HepG2 (cell line): Measurements from ENCODE around the gene FUCA1. TPM values are rescaled to one million over a fixed set of nuclear protein-coding genes. Genes with fewer than 3 reads are reported as not detected.
A peak's percentile ranks its signal among the peaks of the same experiment; 100 is the strongest.
"Not testable (repeated sequence)": the region's sequence is repeated elsewhere in the genome, so short reads cannot be mapped to it uniquely, and the experiment has no call there.

Source experiments
- ATAC-seq: fragments of 200-7000 bp; cut with Tn5 transposase; 3 replicates; pipeline ENCODE4 v1.9.1; 2020; ENCODE audit warnings: mild to moderate bottlenecking, moderate library complexity
- BruUV-seq: library from RNA; stranded (reverse); fragments of 400-500 nt; replicated peaks from 2 replicates; lab custom pipeline; 2021; lab: Mats Ljungman, UMichigan
- CTCF ChIA-PET: fragments of 300-600 bp; formaldehyde crosslinking; extraction: SDS; loops from one replicate; lab custom pipeline; 2021; ENCODE audit warnings: low total read pairs, inconsistent platforms, low intra/inter-chr PET ratio; lab: Yijun Ruan, JAX
- POLR2A ChIA-PET: fragments of 350-600 bp; sonication (Branson Sonifier 250); formaldehyde crosslinking; loops from one replicate; lab custom pipeline; 2020; ENCODE audit warnings: antibody characterized with exemption, inconsistent platforms; lab: Yijun Ruan, JAX
- DNase-seq: peaks from one replicate; pipeline ENCODE4 v3.0.0-alpha.2; 2015; ENCODE audit warnings: low spot score
- FAIRE-seq: peaks from 3 replicates; lab custom pipeline; 2011; peaks lifted over from hg19 to GRCh38; lab: Jason Lieb, UNC
- H2AFZ ChIP-seq: one replicate; pipeline ENCODE4 v1.6.1; 2011; ENCODE audit warnings: low read length, inconsistent platforms
- H3K27ac ChIP-seq: fragments of 300-600 bp; 3 replicates; pipeline ENCODE4 v1.8.0; 2011; ENCODE audit warnings: mixed run types, mild to moderate bottlenecking, mixed read lengths, low read length, inconsistent platforms; ENCODE audit not compliant: insufficient read depth; ENCODE audit errors: extremely low read length
- H3K27me3 ChIP-seq, 2 experiments: fragments of 200-600 bp in 1 of 2; 2 replicates in 1 of 2; 3 replicates in 1 of 2; pipeline versions ENCODE4 v1.6.0 to v1.8.0; 2011; ENCODE audit warnings: low read length in 2 of 2, mild to moderate bottlenecking in 2 of 2, moderate library complexity in 2 of 2, inconsistent platforms in 1 of 2; ENCODE audit not compliant: insufficient read depth in 2 of 2, control insufficient read depth in 1 of 2
- H3K36me3 ChIP-seq, 2 experiments: fragments of 200-600 bp in 1 of 2; replicated peaks in 1 of 2; 2 replicates in 1 of 2; 3 replicates in 1 of 2; pipeline versions ENCODE4 v1.5.1 to v1.8.0; 2011; ENCODE audit warnings: low read length in 2 of 2, inconsistent platforms in 1 of 2; ENCODE audit not compliant: insufficient read depth in 2 of 2, control insufficient read depth in 1 of 2
- H3K4me1 ChIP-seq: 2 replicates; pipeline ENCODE4 v1.5.1; 2012; ENCODE audit warnings: low read length, inconsistent platforms; ENCODE audit not compliant: insufficient read depth
- H3K4me2 ChIP-seq: 2 replicates; pipeline ENCODE4 v1.6.0; 2011; ENCODE audit warnings: low read depth, low read length, inconsistent platforms
- H3K4me3 ChIP-seq, 3 experiments: fragments of 200-600 bp in 1 of 3; sonication (generic), shearing (Covaris generic) in 1 of 3; replicated peaks in 1 of 3; 2 replicates each; pipeline ENCODE4 v1.5.1; 2011 to 2016; ENCODE audit warnings: low read length in 3 of 3, inconsistent platforms in 2 of 3, low read depth in 2 of 3, mild to moderate bottlenecking in 2 of 3, control low read depth in 1 of 3, mixed read lengths in 1 of 3; ENCODE audit not compliant: insufficient read depth in 1 of 3
- H3K79me2 ChIP-seq: one replicate; pipeline ENCODE4 v1.6.1; 2011; ENCODE audit warnings: low read length, inconsistent platforms; ENCODE audit not compliant: insufficient read depth
- H3K9ac ChIP-seq: 2 replicates; pipeline ENCODE4 v1.6.0; 2011; ENCODE audit warnings: mild to moderate bottlenecking, low read depth, low read length, inconsistent platforms; ENCODE audit not compliant: insufficient read depth
- H3K9me3 ChIP-seq: 2 replicates; pipeline ENCODE4 v1.5.1; 2012; ENCODE audit warnings: mild to moderate bottlenecking, low read length
- H4K20me1 ChIP-seq: 2 replicates; pipeline ENCODE4 v1.6.0; 2011; ENCODE audit warnings: inconsistent platforms, mild to moderate bottlenecking, low read length, moderate library complexity; ENCODE audit not compliant: insufficient read depth
- ZMYM3 ChIP-seq: sonication (generic); formaldehyde crosslinking; IDR thresholded peaks from 2 replicates; pipeline ENCODE4 v1.5.1; 2020; ENCODE audit warnings: mild to moderate bottlenecking, missing genetic modification reagents
- ZNF441 ChIP-seq: sonication (generic); formaldehyde crosslinking; IDR thresholded peaks from 2 replicates; pipeline ENCODE4 v1.7.0; 2021; ENCODE audit warnings: missing genetic modification reagents, borderline replicate concordance
- ZNF460 ChIP-seq: sonication (generic); formaldehyde crosslinking; IDR thresholded peaks from 2 replicates; pipeline ENCODE4 v1.5.1; 2020; ENCODE audit warnings: missing genetic modification reagents, mild to moderate bottlenecking, borderline replicate concordance
- WGBS: methylation state at CpG from one replicate; pipeline ENCODE4 v1.1.6; 2017; ENCODE audit warnings: low lambda C conversion rate; 5-methylcytosine and 5-hydroxymethylcytosine counted together
- in situ Hi-C: cut with HindIII; loops from 2 replicates; pipeline ENCODE4 v1.10.0; 2017; ENCODE audit warnings: low pct_unique_long_range_greater_than_20kb; ENCODE audit not compliant: extremely low pct_ligation_motif_present
- intact Hi-C: fragments of 100-400 bp; cut with micrococcal nuclease; formaldehyde crosslinking; loops from one replicate; pipeline ENCODE4 v1.10.0; 2022; ENCODE audit not compliant: unreplicated experiment
- polyA plus RNA-seq, 8 experiments: library from polyadenylated mRNA; depleted of rRNA in 3 of 8; stranded (reverse) in 7 of 8; unstranded in 1 of 8; fragments of >200 nt; fragmentation: Illumina TruSeq in 4 of 8; extraction: Trizol in 4 of 8; gene quantifications; 2 replicates each; pipeline versions ENCODE4 v1.2.1 to v1.2.3, GENCODE V29; 2011 to 2016; ENCODE audit warnings: low read depth in 4 of 8, missing spikeins in 1 of 8, mixed read lengths in 1 of 8; ENCODE audit not compliant: insufficient read depth in 1 of 8
- total RNA-seq, 5 experiments: library from RNA; depleted of rRNA; stranded (reverse); fragments of >200 nt; fragmentation: Illumina TruSeq; extraction: Trizol; gene quantifications; 2 replicates each; pipeline ENCODE4 v1.2.3, GENCODE V29; 2016; ENCODE audit warnings: low read depth in 1 of 5
- TF ChIP-seq, protein P1 (sequence below): sonication (generic); formaldehyde crosslinking; IDR thresholded peaks from 2 replicates; pipeline ENCODE4 v1.4.0; 2020; ENCODE audit warnings: missing genetic modification reagents, mild to moderate bottlenecking, borderline replicate concordance
- TF ChIP-seq, protein P2 (sequence below): sonication (generic); formaldehyde crosslinking; IDR thresholded peaks from 2 replicates; pipeline ENCODE4 v1.5.0; 2020; ENCODE audit warnings: mild to moderate bottlenecking, missing genetic modification reagents

Gene FUCA1
- total and polyA plus RNA-seq, 2 of the 13 experiments (the other 11 are each of a cell fraction or from before 2014, with no cell fraction given) = 32.7 to 33.6 TPM

DNA sequence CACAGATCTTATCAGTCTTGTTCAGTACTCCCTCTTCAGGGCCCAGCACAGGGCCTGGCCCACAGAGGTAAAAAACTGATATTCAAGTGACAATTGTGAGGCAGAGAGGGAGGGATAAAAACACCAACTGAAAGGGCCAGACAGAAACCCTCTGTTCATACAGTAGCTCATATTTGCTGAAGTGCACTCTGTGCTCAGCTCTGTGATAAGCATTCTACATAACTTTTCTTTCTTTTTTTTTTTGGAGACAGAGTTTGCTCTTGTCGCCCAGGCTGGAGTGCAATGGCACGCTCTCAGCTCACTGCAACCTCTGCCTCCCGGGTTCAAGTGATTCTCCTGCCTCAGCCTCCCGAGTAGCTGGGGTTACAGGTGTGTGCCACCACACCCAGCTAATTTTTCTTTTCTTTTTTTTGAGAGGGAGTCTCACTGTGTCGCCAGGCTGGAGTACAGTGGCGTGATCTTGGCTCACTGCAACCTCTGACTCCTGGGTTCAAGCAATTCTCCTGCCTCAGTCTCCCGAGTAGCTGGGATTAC is 65.2 kb downstream of the FUCA1 start:
- BruUV-seq, H3K79me2 ChIP-seq, H3K4me3 ChIP-seq, ATAC-seq, H3K4me2 ChIP-seq, H2AFZ ChIP-seq, DNase-seq, CTCF ChIA-PET, H3K9me3 ChIP-seq, H4K20me1 ChIP-seq, in situ Hi-C loops, FAIRE-seq, H3K27me3 ChIP-seq: not testable (repeated sequence)
- Histone ChIP-seq H3K4me1 (peaks cover 77% of the 10 kb centered on the region), H3K27ac (peak overlapping the region; percentile 95), H3K9ac (peak overlapping the region; percentile 10; the same call in 1 of the 2 replicates), H3K36me3 (peaks cover under 1 to 11% of the 10 kb centered on the region in 2 experiments; a peak in 4 of 5 replicates)
- TF ChIP-seq, protein P1, sequence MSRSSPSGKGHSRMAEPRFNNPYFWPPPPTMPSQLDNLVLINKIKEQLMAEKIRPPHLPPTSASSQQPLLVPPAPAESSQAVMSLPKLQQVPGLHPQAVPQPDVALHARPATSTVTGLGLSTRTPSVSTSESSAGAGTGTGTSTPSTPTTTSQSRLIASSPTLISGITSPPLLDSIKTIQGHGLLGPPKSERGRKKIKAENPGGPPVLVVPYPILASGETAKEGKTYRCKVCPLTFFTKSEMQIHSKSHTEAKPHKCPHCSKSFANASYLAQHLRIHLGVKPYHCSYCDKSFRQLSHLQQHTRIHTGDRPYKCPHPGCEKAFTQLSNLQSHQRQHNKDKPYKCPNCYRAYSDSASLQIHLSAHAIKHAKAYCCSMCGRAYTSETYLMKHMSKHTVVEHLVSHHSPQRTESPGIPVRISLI (CRISPR knock-in tag) = peak; percentile 59; the same call in 1 of the 2 replicates
- TF ChIP-seq ZNF460 (peak; percentile 72; the same call in 1 of the 2 replicates), ZNF441 (CRISPR knock-in tag) (0 out of 2 replicates have a peak, but pooled peaks have one; percentile 53), ZMYM3 (peak; percentile 60; the same call in 1 of the 2 replicates)
- TF ChIP-seq, protein P2, sequence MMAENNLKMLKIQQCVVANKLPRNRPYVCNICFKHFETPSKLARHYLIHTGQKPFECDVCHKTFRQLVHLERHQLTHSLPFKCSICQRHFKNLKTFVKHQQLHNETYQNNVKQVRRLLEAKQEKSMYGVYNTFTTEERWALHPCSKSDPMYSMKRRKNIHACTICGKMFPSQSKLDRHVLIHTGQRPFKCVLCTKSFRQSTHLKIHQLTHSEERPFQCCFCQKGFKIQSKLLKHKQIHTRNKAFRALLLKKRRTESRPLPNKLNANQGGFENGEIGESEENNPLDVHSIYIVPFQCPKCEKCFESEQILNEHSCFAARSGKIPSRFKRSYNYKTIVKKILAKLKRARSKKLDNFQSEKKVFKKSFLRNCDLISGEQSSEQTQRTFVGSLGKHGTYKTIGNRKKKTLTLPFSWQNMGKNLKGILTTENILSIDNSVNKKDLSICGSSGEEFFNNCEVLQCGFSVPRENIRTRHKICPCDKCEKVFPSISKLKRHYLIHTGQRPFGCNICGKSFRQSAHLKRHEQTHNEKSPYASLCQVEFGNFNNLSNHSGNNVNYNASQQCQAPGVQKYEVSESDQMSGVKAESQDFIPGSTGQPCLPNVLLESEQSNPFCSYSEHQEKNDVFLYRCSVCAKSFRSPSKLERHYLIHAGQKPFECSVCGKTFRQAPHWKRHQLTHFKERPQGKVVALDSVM (CRISPR knock-in tag) = 0 out of 2 replicates have a peak, but pooled peaks have one; percentile 35
- POLR2A ChIA-PET = interaction anchor here (2.0 to 10.9 kb wide), 6 partner anchors 8 to 114 kb away, joined by 4 to 154 read pairs (median 41); partner anchors contain the start of genes FUCA1, HMGCL, LYPLA2 and PITHD1
- WGBS = 79% methylated on average over 7 of the region's 7 CpGs
- intact Hi-C loops = loop anchor here (5.0 kb wide), 1 partner anchor 64 kb away; the partner anchor contains the start of gene FUCA1
